Measurements from ENCODE around the gene NSMCE1. TPM values are rescaled to one million over a fixed set of nuclear protein-coding genes. Genes with fewer than 3 reads are reported as not detected.

The NSMCE1 gene
- total RNA-seq, 1 experiment from 2014 or later = 47.9 TPM

- in situ Hi-C loops (cut with HindIII; ENCODE audit: low pct_unique_long_range_greater_than_20kb, low sequenced_read_pairs) = no loop called here
- DNase-seq (ENCODE audit: low read depth) = no peak
Measured at GRCh38 chr16:27226976-27227705, 41.4 kb downstream of the NSMCE1 start.

- DNase-seq (ENCODE audit: low read depth) = no peak
- in situ Hi-C loops (cut with HindIII; ENCODE audit: low pct_unique_long_range_greater_than_20kb, low sequenced_read_pairs) = no loop called here
Measured at GRCh38 chr16:27226476-27226875, 42.1 kb downstream of the NSMCE1 start.

GRCh38 chr16:27225536-27226360, 42.8 kb downstream of the NSMCE1 start:
- DNase-seq (ENCODE audit: low read depth) = no peak
- in situ Hi-C loops (cut with HindIII; ENCODE audit: low pct_unique_long_range_greater_than_20kb, low sequenced_read_pairs) = no loop called here

GRCh38 chr16:27224741-27225300, 43.8 kb downstream of the NSMCE1 start:
- in situ Hi-C loops (cut with HindIII; ENCODE audit: low pct_unique_long_range_greater_than_20kb, low sequenced_read_pairs) = no loop called here
- DNase-seq (ENCODE audit: low read depth) = no peak

- in situ Hi-C loops (cut with HindIII; ENCODE audit: low pct_unique_long_range_greater_than_20kb, low sequenced_read_pairs) = no loop called here
- no peak for DNase-seq (ENCODE audit: low read depth)
Measured at GRCh38 chr16:27224271-27224737, 44.3 kb downstream of the NSMCE1 start.

GRCh38 chr16:27223701-27224100, 44.9 kb downstream of the NSMCE1 start:
- DNase-seq (ENCODE audit: low read depth) = no peak
- in situ Hi-C loops (cut with HindIII; ENCODE audit: low pct_unique_long_range_greater_than_20kb, low sequenced_read_pairs) = no loop called here

GRCh38 chr16:27223226-27223610, 45.4 kb downstream of the NSMCE1 start:
- in situ Hi-C loops (cut with HindIII; ENCODE audit: low pct_unique_long_range_greater_than_20kb, low sequenced_read_pairs) = no loop called here
- DNase-seq (ENCODE audit: low read depth) = no peak

- in situ Hi-C loops (cut with HindIII; ENCODE audit: low pct_unique_long_range_greater_than_20kb, low sequenced_read_pairs) = no loop called here
- DNase-seq (ENCODE audit: low read depth) = peak; percentile 50
Measured at GRCh38 chr16:27222249-27223225, 46.0 kb downstream of the NSMCE1 start.

- no peak for DNase-seq (ENCODE audit: low read depth)
Measured at GRCh38 chr16:27221576-27222248, 46.9 kb downstream of the NSMCE1 start.

GRCh38 chr16:27220991-27221390, 47.6 kb downstream of the NSMCE1 start:
- DNase-seq (ENCODE audit: low read depth) = no peak
- in situ Hi-C loops (cut with HindIII; ENCODE audit: low pct_unique_long_range_greater_than_20kb, low sequenced_read_pairs) = no loop called here

More at GRCh38 chr16:27221576-27222248, 46.9 kb downstream of the NSMCE1 start:
- in situ Hi-C loops (cut with HindIII; ENCODE audit: low pct_unique_long_range_greater_than_20kb, low sequenced_read_pairs) = no loop called here

- in situ Hi-C loops (cut with HindIII; ENCODE audit: low pct_unique_long_range_greater_than_20kb, low sequenced_read_pairs) = no loop called here
- no peak for DNase-seq (ENCODE audit: low read depth)
Measured at GRCh38 chr16:27220527-27220926, 48.0 kb downstream of the NSMCE1 start.

GRCh38 chr16:27220120-27220519, 48.5 kb downstream of the NSMCE1 start:
- in situ Hi-C loops (cut with HindIII; ENCODE audit: low pct_unique_long_range_greater_than_20kb, low sequenced_read_pairs) = no loop called here
- DNase-seq (ENCODE audit: low read depth) = no peak

- in situ Hi-C loops (cut with HindIII; ENCODE audit: low pct_unique_long_range_greater_than_20kb, low sequenced_read_pairs) = no loop called here
- no peak for DNase-seq (ENCODE audit: low read depth)
Measured at GRCh38 chr16:27219161-27219560, 49.4 kb downstream of the NSMCE1 start.

GRCh38 chr16:27218756-27219155, 49.8 kb downstream of the NSMCE1 start:
- in situ Hi-C loops (cut with HindIII; ENCODE audit: low pct_unique_long_range_greater_than_20kb, low sequenced_read_pairs) = no loop called here
- no peak for DNase-seq (ENCODE audit: low read depth)

GRCh38 chr16:27217256-27217655, 51.3 kb downstream of the NSMCE1 start:
- DNase-seq (ENCODE audit: low read depth) = peak; percentile 39
- in situ Hi-C loops (cut with HindIII; ENCODE audit: low pct_unique_long_range_greater_than_20kb, low sequenced_read_pairs) = no loop called here

GRCh38 chr16:27216297-27216885, 52.2 kb downstream of the NSMCE1 start:
- DNase-seq (ENCODE audit: low read depth) = no peak
- in situ Hi-C loops (cut with HindIII; ENCODE audit: low pct_unique_long_range_greater_than_20kb, low sequenced_read_pairs) = no loop called here

- DNase-seq (ENCODE audit: low read depth) = no peak
Measured at GRCh38 chr16:27215660-27216059, 52.9 kb downstream of the NSMCE1 start.

More at GRCh38 chr16:27215660-27216059, 52.9 kb downstream of the NSMCE1 start:
- in situ Hi-C loops (cut with HindIII; ENCODE audit: low pct_unique_long_range_greater_than_20kb, low sequenced_read_pairs) = no loop called here

Measured in Caki2 (cell line).